Trophoblast cell (in vitro differentiated cells and primary cell): ENCODE results near the gene MIGA1.
A peak's percentile ranks its signal among the peaks of the same experiment; 100 is the strongest.
"Not testable (repeated sequence)": the region's sequence is repeated elsewhere in the genome, so short reads cannot be mapped to it uniquely, and the experiment has no call there.

Experiments used
- DNase-seq, 2 donors: peaks; one replicate each; pipeline ENCODE4 v3.0.0-alpha.2; 2016
- H2AFZ ChIP-seq: 2 replicates; pipeline ENCODE4 v1.6.1; 2013; ENCODE audit warnings: low read length, moderate library complexity, mild to moderate bottlenecking; ENCODE audit not compliant: insufficient read depth, poor library complexity
- H2AK5ac ChIP-seq: 2 replicates; pipeline ENCODE4 v1.6.1; 2013; ENCODE audit warnings: mild to moderate bottlenecking, low read length
- H2BK120ac ChIP-seq: 2 replicates; pipeline ENCODE4 v1.6.1; 2013; ENCODE audit warnings: low read length, mild to moderate bottlenecking, moderate library complexity; ENCODE audit not compliant: insufficient read depth, poor library complexity
- H2BK12ac ChIP-seq: 2 replicates; pipeline ENCODE4 v1.6.1; 2013; ENCODE audit warnings: mild to moderate bottlenecking, low read length, moderate library complexity
- H2BK5ac ChIP-seq: 2 replicates; pipeline ENCODE4 v1.6.1; 2013; ENCODE audit warnings: low read length, low read depth, moderate library complexity, mild to moderate bottlenecking; ENCODE audit not compliant: poor library complexity
- H3K14ac ChIP-seq: 2 replicates; pipeline ENCODE4 v1.6.1; 2013; ENCODE audit warnings: mild to moderate bottlenecking, low read length
- H3K18ac ChIP-seq: 2 replicates; pipeline ENCODE4 v1.6.1; 2013; ENCODE audit warnings: mild to moderate bottlenecking, low read length
- H3K23ac ChIP-seq: 2 replicates; pipeline ENCODE4 v1.6.1; 2013; ENCODE audit warnings: low read length
- H3K27ac ChIP-seq: 2 replicates; pipeline ENCODE4 v1.5.1; 2013; ENCODE audit warnings: low read depth, mild to moderate bottlenecking, inconsistent platforms, low read length, moderate library complexity
- H3K27me3 ChIP-seq: 2 replicates; pipeline ENCODE4 v1.6.1; 2013; ENCODE audit warnings: inconsistent platforms, mild to moderate bottlenecking, low read length, moderate library complexity; ENCODE audit not compliant: insufficient read depth
- H3K36me3 ChIP-seq, 2 experiments: 1 replicate in 1 of 2; 2 replicates in 1 of 2; pipeline ENCODE4 v1.6.1; 2013; ENCODE audit warnings: low read length in 2 of 2, mild to moderate bottlenecking in 2 of 2, moderate library complexity in 1 of 2; ENCODE audit not compliant: insufficient read depth in 2 of 2, control insufficient read depth in 1 of 2
- H3K4ac ChIP-seq: 2 replicates; pipeline ENCODE4 v1.6.1; 2013; ENCODE audit warnings: low read depth, mild to moderate bottlenecking, low read length, moderate library complexity
- H3K4me1 ChIP-seq, 2 experiments: 1 replicate in 1 of 2; 2 replicates in 1 of 2; pipeline ENCODE4 v1.6.1; 2013; ENCODE audit warnings: low read length in 2 of 2, mild to moderate bottlenecking in 2 of 2, moderate library complexity in 1 of 2; ENCODE audit not compliant: insufficient read depth in 2 of 2, control insufficient read depth in 1 of 2
- H3K4me2 ChIP-seq: 2 replicates; pipeline ENCODE4 v1.6.1; 2013; ENCODE audit warnings: inconsistent platforms, mild to moderate bottlenecking, low read length, moderate library complexity
- H3K4me3 ChIP-seq: 2 replicates; pipeline ENCODE4 v1.5.1; 2013; ENCODE audit warnings: mild to moderate bottlenecking, low read depth, low read length, inconsistent platforms
- H3K79me1 ChIP-seq: one replicate; pipeline ENCODE4 v1.6.1; 2013; ENCODE audit warnings: low read length
- H3K79me2 ChIP-seq: 2 replicates; pipeline ENCODE4 v1.6.1; 2013; ENCODE audit warnings: low read length, mild to moderate bottlenecking; ENCODE audit not compliant: control insufficient read depth, insufficient read depth, poor library complexity
- H3K9ac ChIP-seq: 2 replicates; pipeline ENCODE4 v1.6.1; 2013; ENCODE audit warnings: mild to moderate bottlenecking, low read length
- H3K9me3 ChIP-seq: 2 replicates; pipeline ENCODE4 v1.6.1; 2013; ENCODE audit warnings: low read depth, mild to moderate bottlenecking, control low read depth, inconsistent platforms, low read length; ENCODE audit not compliant: insufficient read depth
- H4K12ac ChIP-seq: 2 replicates; pipeline ENCODE4 v1.6.1; 2013; ENCODE audit warnings: low read depth, mild to moderate bottlenecking, low read length, moderate library complexity
- H4K8ac ChIP-seq: 2 replicates; pipeline ENCODE4 v1.6.1; 2013; ENCODE audit warnings: low read depth, mild to moderate bottlenecking, low read length, moderate library complexity
- H4K91ac ChIP-seq: one replicate; pipeline ENCODE4 v1.6.1; 2013; ENCODE audit warnings: low read depth, mild to moderate bottlenecking, low read length, moderate library complexity
- WGBS: extraction: QIAGEN DNeasy Blood & Tissue Kit; methylation state at CpG from one replicate; pipeline ENCODE4 v1.1.7; 2013; ENCODE audit warnings: missing lambda C conversion rate; ENCODE audit not compliant: insufficient read length, insufficient coverage; ENCODE audit errors: extremely low coverage; 5-methylcytosine and 5-hydroxymethylcytosine counted together

MIGA1 gene

DNA sequence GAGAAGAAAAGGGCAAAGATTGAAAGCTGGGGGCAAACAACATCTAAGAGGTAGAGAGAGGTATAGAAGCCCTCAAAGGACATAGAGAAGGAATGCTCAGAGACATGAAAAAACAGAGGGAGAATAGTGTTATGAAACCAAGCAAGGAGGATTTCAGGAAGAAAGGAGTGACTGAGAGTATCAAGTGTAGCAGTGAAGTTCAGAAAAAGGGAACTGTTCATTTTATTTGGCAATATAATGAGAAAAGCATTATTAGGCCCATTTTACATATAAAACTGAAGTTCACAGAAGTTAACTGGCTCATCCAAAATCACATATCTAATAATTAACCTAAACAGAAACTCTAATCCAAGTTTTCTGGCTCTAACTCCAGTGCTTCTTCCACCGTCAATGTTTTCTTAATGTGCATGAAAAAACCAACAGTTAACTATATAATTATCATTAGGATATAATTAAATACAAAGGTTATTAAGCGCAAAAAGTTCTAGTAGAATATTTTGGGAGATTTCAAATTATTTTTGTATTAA, 126.6 kb downstream of the MIGA1 start:
- Histone ChIP-seq H3K18ac (no peak overlapping the region), H3K23ac (no peak overlapping the region), H4K12ac (no peak overlapping the region), H3K79me1 (no peaks in the 10 kb centered on the region), H3K79me2 (no peaks in the 10 kb centered on the region), H3K4me2 (no peak overlapping the region), H2BK120ac (no peak overlapping the region), H4K8ac (no peak overlapping the region), H3K9ac (no peak overlapping the region), H3K36me3 (no peaks in the 10 kb centered on the region), H3K4me1 (no peaks in the 10 kb centered on the region), H4K91ac (no peak overlapping the region), H2AFZ (no peak overlapping the region), H2AK5ac (no peak overlapping the region), H3K4ac (no peak overlapping the region), H2BK5ac (no peak overlapping the region), H2BK12ac (no peak overlapping the region), H3K27me3 (no peaks in the 10 kb centered on the region), H3K14ac (no peak overlapping the region), H3K27ac (no peak overlapping the region), H3K9me3 (no peaks in the 10 kb centered on the region), H3K4me3 (no peak overlapping the region)
- no peak for DNase-seq
- no CpG with 5 or more reads among the region's 2 CpGs for WGBS

DNA sequence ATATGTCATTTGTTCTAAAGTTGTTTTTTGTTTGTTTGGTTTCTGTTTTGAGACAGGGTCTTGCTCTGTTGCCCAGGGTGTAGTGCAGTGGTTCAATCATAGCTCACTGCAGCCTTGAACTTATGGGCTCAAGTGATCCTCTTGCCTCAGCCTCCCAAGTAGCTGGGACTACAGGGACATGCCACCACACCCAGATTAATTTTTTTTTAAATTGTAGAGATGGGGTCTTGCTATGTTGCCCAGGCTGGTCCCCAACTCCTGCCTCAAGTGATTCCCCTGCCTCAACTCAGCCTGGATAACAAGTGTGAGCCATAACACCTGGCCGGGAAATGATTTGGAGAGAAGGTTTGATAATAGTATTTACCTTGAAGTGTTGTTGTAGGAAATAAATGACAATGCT, 127.2 kb downstream of the MIGA1 start:
- no peak overlapping the region for H4K12ac ChIP-seq
- no peaks in the 10 kb centered on the region for H3K9me3 ChIP-seq
- H3K4me1 ChIP-seq: no peaks in the 10 kb centered on the region
- H3K9ac ChIP-seq: no peak overlapping the region
- no peak overlapping the region for H3K23ac ChIP-seq
- H3K27me3 ChIP-seq: no peaks in the 10 kb centered on the region
- H2BK5ac ChIP-seq: no peak overlapping the region
- H3K4me3 ChIP-seq: no peak overlapping the region
- H3K4ac ChIP-seq: no peak overlapping the region
- no peak for DNase-seq
- H4K91ac ChIP-seq: no peak overlapping the region
- H3K27ac ChIP-seq: no peak overlapping the region
- H3K14ac ChIP-seq: no peak overlapping the region
- H3K36me3 ChIP-seq: no peaks in the 10 kb centered on the region
- H3K18ac ChIP-seq: no peak overlapping the region
- no peaks in the 10 kb centered on the region for H3K79me1 ChIP-seq
- H2AFZ ChIP-seq: no peak overlapping the region
- no CpG with 5 or more reads among the region's 1 CpG for WGBS
- H4K8ac ChIP-seq: no peak overlapping the region
- no peak overlapping the region for H2BK120ac ChIP-seq
- no peaks in the 10 kb centered on the region for H3K79me2 ChIP-seq
- no peak overlapping the region for H2AK5ac ChIP-seq
- no peak overlapping the region for H2BK12ac ChIP-seq
- H3K4me2 ChIP-seq: no peak overlapping the region

- Histone ChIP-seq H4K8ac (no peak overlapping the region), H3K4me1 (no peaks in the 10 kb centered on the region), H4K12ac (no peak overlapping the region), H3K9me3 (no peaks in the 10 kb centered on the region), H3K23ac (no peak overlapping the region), H2BK5ac (no peak overlapping the region), H3K4me3 (no peak overlapping the region), H3K4ac (no peak overlapping the region), H3K79me1 (no peaks in the 10 kb centered on the region), H2AK5ac (no peak overlapping the region), H3K18ac (no peak overlapping the region), H3K27me3 (no peaks in the 10 kb centered on the region), H2BK12ac (no peak overlapping the region), H3K14ac (no peak overlapping the region), H4K91ac (no peak overlapping the region), H2BK120ac (no peak overlapping the region), H3K27ac (no peak overlapping the region), H3K79me2 (no peaks in the 10 kb centered on the region), H2AFZ (no peak overlapping the region), H3K4me2 (no peak overlapping the region), H3K9ac (no peak overlapping the region), H3K36me3 (no peaks in the 10 kb centered on the region)
- WGBS: no CpG with 5 or more reads among the region's 4 CpGs
- DNase-seq: peak in 1 of 2 donors; percentile 50
Measured at GRCh38 chr1:77910116-77910515, 130.7 kb downstream of the MIGA1 start.

DNA sequence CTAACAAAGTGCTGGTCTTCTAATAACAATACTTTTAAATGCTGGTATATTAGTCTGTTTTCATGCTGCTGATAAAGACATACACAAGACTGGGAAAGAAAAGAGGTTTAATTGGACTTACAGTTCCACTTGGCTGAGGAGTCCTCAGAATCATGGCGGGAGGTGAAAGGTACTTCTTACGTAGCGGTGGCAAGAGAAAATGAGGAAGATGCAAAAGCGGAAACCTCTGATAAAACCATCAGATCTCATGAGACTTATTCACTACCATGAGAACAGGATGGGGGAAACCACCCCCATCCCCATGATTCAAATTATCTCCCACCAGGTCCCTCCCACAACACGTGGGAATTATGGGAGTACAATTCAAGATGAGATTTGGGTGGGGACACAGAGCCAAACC, 139.5 kb downstream of the MIGA1 start:
- not testable (repeated sequence) for H2AK5ac ChIP-seq, H3K9me3 ChIP-seq, H2BK12ac ChIP-seq, H3K23ac ChIP-seq, H3K4me2 ChIP-seq, H4K8ac ChIP-seq, H3K9ac ChIP-seq, H4K91ac ChIP-seq, H4K12ac ChIP-seq, H3K79me2 ChIP-seq, H3K36me3 ChIP-seq, H2BK5ac ChIP-seq, H3K79me1 ChIP-seq, H3K14ac ChIP-seq, H3K4me3 ChIP-seq, H3K18ac ChIP-seq, H2BK120ac ChIP-seq, DNase-seq, H3K4me1 ChIP-seq, H3K27ac ChIP-seq, H3K27me3 ChIP-seq, H3K4ac ChIP-seq, H2AFZ ChIP-seq
- WGBS: no CpG with 5 or more reads among the region's 5 CpGs
